ENCODE data around the gene CARD10. TPM values are rescaled to one million over a fixed set of nuclear protein-coding genes. Genes with fewer than 3 reads are reported as not detected.
"Not testable (repeated sequence)": the region's sequence is repeated elsewhere in the genome, so short reads cannot be mapped to it uniquely, and the experiment has no call there.

The CARD10 gene
- total RNA-seq, 3 donors from 2014 or later: 0.26 to 0.35 TPM; not detected in 1

- no peak overlapping the region for H3K4me3 Mint-ChIP-seq
- peaks cover 3% of the 10 kb centered on the region for H3K4me1 Mint-ChIP-seq (ENCODE audit: low read depth)
- H3K36me3 Mint-ChIP-seq (ENCODE audit: insufficient read depth): peaks cover 38% of the 10 kb centered on the region
- no peaks in the 10 kb centered on the region for H3K27me3 Mint-ChIP-seq (ENCODE audit: low read depth)
- no peaks in the 10 kb centered on the region for H3K9me3 Mint-ChIP-seq
- DNase-seq: no peak
- no peak for ATAC-seq
Observed at GRCh38 chr22:37471727-37472417, 47.3 kb downstream of the CARD10 start.

GRCh38 chr22:37470087-37470445 lies 49.1 kb downstream of the CARD10 start:
- DNase-seq (no peak), ATAC-seq (no peak)
- Mint-ChIP-seq H3K4me3 (no peak overlapping the region), H3K4me1 (ENCODE audit: low read depth) (peaks cover 8% of the 10 kb centered on the region), H3K27me3 (ENCODE audit: low read depth) (no peaks in the 10 kb centered on the region), H3K36me3 (ENCODE audit: insufficient read depth) (peaks cover 42% of the 10 kb centered on the region), H3K9me3 (no peaks in the 10 kb centered on the region)

DNA sequence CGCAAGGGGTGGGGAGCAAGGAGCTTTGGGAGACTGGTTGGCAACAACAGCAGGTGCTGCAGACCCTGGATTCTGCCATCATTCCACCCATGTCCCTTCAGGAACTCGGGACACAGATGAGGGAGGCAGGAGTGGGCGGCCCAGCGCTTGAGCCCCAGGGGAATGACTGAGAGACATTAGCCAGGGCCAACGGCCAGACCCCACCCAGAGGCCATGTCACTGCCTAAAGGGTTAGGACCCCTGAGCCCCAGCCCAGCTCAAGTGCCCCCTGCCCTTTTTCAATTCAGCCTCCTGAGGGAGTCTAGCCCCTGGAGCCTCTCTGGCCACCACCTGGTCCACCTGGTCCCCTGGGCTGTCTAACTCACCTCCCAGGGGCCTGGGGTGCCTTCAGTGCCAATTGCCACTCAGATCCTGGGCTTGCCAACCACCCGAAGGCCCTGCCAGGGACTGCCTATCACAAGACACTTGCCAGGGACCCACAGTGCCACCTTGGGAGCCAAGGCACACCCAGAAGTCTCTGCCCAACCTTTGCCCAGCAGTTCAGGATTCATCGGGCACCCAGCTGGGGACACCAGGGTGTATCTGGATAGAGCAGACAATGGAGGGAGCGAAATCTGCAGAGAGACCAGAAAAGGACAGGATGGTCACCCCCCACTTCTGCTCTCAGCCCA lies 49.7 kb downstream of the CARD10 start:
- H3K9me3 Mint-ChIP-seq: no peaks in the 10 kb centered on the region
- no peak for ATAC-seq
- H3K4me1 Mint-ChIP-seq (ENCODE audit: low read depth): peaks cover 8% of the 10 kb centered on the region
- no peak for DNase-seq
- H3K27me3 Mint-ChIP-seq (ENCODE audit: low read depth): no peaks in the 10 kb centered on the region
- peaks cover 38% of the 10 kb centered on the region for H3K36me3 Mint-ChIP-seq (ENCODE audit: insufficient read depth)
- no peak overlapping the region for H3K4me3 Mint-ChIP-seq

- not testable (repeated sequence) for H3K4me3 Mint-ChIP-seq; H3K27me3 Mint-ChIP-seq (ENCODE audit: low read depth); ATAC-seq; H3K9me3 Mint-ChIP-seq; H3K4me1 Mint-ChIP-seq (ENCODE audit: low read depth); DNase-seq
- H3K36me3 Mint-ChIP-seq (ENCODE audit: insufficient read depth): peaks cover 35% of the 10 kb centered on the region
Observed at GRCh38 chr22:37468201-37468695, 51.0 kb downstream of the CARD10 start.

DNA sequence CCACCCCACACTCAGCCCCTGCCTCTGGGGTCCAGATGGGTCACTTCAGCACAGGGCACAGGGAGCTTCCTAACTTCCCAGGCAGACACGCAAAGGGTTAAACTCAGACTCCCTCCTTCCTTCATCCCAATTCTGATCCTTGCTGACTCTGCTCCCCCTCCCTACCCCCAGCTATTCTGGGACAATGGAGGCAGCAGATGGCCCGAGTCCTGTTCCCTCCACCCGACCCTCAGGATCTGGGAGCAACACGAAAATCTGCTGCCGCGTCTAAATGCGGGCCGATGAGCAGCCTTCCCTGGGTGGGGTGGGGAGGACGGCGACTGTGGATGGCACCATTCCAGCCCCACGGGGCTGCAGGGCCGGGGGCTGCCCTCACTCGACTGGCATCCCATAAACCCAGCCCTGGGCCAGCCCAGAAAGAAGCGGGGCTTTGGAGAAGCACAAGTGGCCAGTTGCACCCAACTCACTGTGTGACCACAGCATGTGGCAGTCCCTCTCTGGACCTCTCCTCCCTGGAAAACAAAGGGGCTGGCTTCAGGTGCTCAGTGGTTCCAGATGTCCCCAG lies 51.7 kb downstream of the CARD10 start:
- no peaks in the 10 kb centered on the region for H3K27me3 Mint-ChIP-seq (ENCODE audit: low read depth)
- no peak overlapping the region for H3K4me3 Mint-ChIP-seq
- DNase-seq (no peak), ATAC-seq (no peak)
- H3K4me1 Mint-ChIP-seq (ENCODE audit: low read depth): peaks cover 8% of the 10 kb centered on the region
- H3K9me3 Mint-ChIP-seq: no peaks in the 10 kb centered on the region
- H3K36me3 Mint-ChIP-seq (ENCODE audit: insufficient read depth): peaks cover 35% of the 10 kb centered on the region

GRCh38 chr22:37464181-37464580 lies 55.0 kb downstream of the CARD10 start:
- no peaks in the 10 kb centered on the region for H3K27me3 Mint-ChIP-seq (ENCODE audit: low read depth)
- no peak for ATAC-seq
- H3K36me3 Mint-ChIP-seq (ENCODE audit: insufficient read depth): peaks cover 36% of the 10 kb centered on the region
- DNase-seq: no peak
- H3K4me1 Mint-ChIP-seq (ENCODE audit: low read depth): peaks cover 5% of the 10 kb centered on the region
- no peaks in the 10 kb centered on the region for H3K9me3 Mint-ChIP-seq
- no peak overlapping the region for H3K4me3 Mint-ChIP-seq

DNA sequence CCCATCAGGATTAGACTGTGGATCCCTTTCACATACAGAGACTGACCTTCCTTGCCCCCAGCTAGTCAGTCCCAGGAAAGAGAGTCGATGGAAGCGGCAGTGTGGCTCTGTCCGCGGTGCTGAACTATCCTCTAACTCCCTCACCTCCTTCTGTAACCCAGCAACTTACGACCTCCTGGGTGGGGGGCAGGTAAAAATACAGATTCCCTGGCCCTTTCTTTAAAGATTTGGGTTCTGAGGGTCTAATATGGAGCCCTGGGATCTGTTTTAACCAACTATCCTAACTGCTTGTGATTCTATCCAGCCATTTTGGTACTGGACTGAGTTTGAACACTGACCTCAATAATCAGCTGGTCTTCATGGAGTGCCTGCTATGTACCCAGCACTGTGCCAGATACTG lies 56.2 kb downstream of the CARD10 start:
- ATAC-seq (no peak), DNase-seq (no peak)
- no peaks in the 10 kb centered on the region for H3K9me3 Mint-ChIP-seq
- H3K4me3 Mint-ChIP-seq: no peak overlapping the region
- no peaks in the 10 kb centered on the region for H3K27me3 Mint-ChIP-seq (ENCODE audit: low read depth)
- H3K4me1 Mint-ChIP-seq (ENCODE audit: low read depth): peaks cover 5% of the 10 kb centered on the region
- H3K36me3 Mint-ChIP-seq (ENCODE audit: insufficient read depth): peaks cover 32% of the 10 kb centered on the region

GRCh38 chr22:37462436-37462835 lies 56.8 kb downstream of the CARD10 start:
- no peak for DNase-seq
- H3K4me3 Mint-ChIP-seq: no peak overlapping the region
- H3K4me1 Mint-ChIP-seq (ENCODE audit: low read depth): peaks cover 5% of the 10 kb centered on the region
- H3K36me3 Mint-ChIP-seq (ENCODE audit: insufficient read depth): peaks cover 31% of the 10 kb centered on the region
- H3K9me3 Mint-ChIP-seq: no peaks in the 10 kb centered on the region
- no peak for ATAC-seq
- H3K27me3 Mint-ChIP-seq (ENCODE audit: low read depth): no peaks in the 10 kb centered on the region

GRCh38 chr22:37461961-37462360 lies 57.3 kb downstream of the CARD10 start:
- Mint-ChIP-seq H3K36me3 (ENCODE audit: insufficient read depth) (peaks cover 29% of the 10 kb centered on the region), H3K4me3 (no peak overlapping the region), H3K27me3 (ENCODE audit: low read depth) (no peaks in the 10 kb centered on the region), H3K4me1 (ENCODE audit: low read depth) (peaks cover 5% of the 10 kb centered on the region), H3K9me3 (no peaks in the 10 kb centered on the region)
- ATAC-seq: no peak
- DNase-seq: no peak

DNA sequence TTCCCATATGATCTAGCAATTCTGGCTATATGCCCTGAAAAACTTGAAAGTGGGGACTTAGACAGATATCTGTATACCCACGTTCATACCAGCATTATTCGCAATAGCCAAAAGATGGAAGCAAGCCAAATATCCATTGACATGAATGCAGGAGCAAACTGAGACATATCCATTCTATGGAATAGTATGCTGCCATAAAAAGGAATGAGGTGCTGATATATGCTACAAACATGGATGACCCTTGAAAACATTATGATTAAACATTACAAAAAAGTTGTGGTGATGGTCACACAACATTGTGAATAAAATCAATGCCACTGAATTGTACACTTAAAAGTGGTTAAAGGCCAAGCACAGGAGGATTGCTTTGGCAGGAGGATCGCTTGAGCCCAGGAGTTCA lies 58.5 kb downstream of the CARD10 start:
- ATAC-seq (no peak), DNase-seq (no peak)
- Mint-ChIP-seq H3K36me3 (ENCODE audit: insufficient read depth) (peaks cover 24% of the 10 kb centered on the region), H3K27me3 (ENCODE audit: low read depth) (no peaks in the 10 kb centered on the region), H3K4me1 (ENCODE audit: low read depth) (peaks cover 4% of the 10 kb centered on the region), H3K4me3 (no peak overlapping the region), H3K9me3 (no peaks in the 10 kb centered on the region)

DNA sequence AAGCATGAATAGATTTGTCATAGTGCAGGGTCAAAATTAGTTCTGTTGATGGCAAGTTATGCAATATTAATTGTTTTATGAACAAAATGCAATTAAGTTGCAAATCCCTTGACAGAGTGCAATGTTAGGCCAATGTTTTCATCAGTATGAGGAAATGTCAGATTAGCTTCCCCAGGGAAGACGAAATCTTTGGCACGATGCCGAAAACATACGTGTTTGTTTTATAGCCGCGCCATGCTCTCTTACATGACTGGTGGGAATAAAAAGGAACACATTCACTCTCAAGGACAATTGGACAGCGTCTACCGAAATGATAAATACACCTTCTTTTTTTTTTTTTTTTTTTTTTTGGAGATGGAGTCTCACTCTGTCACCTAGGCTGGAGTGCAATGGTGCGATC lies 60.0 kb downstream of the CARD10 start:
- Mint-ChIP-seq H3K9me3 (no peaks in the 10 kb centered on the region), H3K4me3 (no peak overlapping the region), H3K36me3 (ENCODE audit: insufficient read depth) (peaks cover 20% of the 10 kb centered on the region), H3K4me1 (ENCODE audit: low read depth) (no peaks in the 10 kb centered on the region), H3K27me3 (ENCODE audit: low read depth) (no peaks in the 10 kb centered on the region)
- DNase-seq: no peak
- ATAC-seq: no peak

- H3K27me3 Mint-ChIP-seq (ENCODE audit: low read depth): no peaks in the 10 kb centered on the region
Observed at GRCh38 chr22:37457093-37457893, 61.9 kb downstream of the CARD10 start.

DNA sequence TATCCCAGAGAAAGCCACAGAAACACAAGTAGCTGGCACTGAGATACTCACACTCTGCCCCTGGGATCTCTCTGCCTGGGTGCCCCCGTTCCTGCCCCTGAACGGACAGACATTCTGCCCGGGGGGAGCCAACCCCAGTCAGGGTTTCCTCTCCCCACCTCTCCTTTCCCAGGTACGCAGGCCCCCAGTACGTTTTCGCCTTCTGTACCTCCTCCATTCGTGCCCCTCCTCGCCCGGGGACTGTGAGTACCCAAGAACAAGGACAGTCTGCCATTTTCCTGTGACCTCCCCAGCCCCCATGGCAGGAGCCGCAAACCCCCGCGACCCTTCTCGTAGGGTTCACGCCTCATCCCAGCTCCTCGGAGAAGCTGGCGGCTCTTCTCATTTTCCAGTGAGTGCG lies 62.9 kb downstream of the CARD10 start:
- no peaks in the 10 kb centered on the region for H3K9me3 Mint-ChIP-seq
- H3K4me1 Mint-ChIP-seq (ENCODE audit: low read depth): no peaks in the 10 kb centered on the region
- DNase-seq (no peak), ATAC-seq (no peak)
- no peaks in the 10 kb centered on the region for H3K27me3 Mint-ChIP-seq (ENCODE audit: low read depth)
- H3K4me3 Mint-ChIP-seq: no peak overlapping the region
- H3K36me3 Mint-ChIP-seq (ENCODE audit: insufficient read depth): peaks cover 16% of the 10 kb centered on the region

More at GRCh38 chr22:37457093-37457893, 61.9 kb downstream of the CARD10 start:
- no peak overlapping the region for H3K4me3 Mint-ChIP-seq
- peak; percentile 87 for DNase-seq
- H3K9me3 Mint-ChIP-seq: no peaks in the 10 kb centered on the region
- no peaks in the 10 kb centered on the region for H3K4me1 Mint-ChIP-seq (ENCODE audit: low read depth)
- peak; percentile 98 to 99 for ATAC-seq
- peaks cover 20% of the 10 kb centered on the region for H3K36me3 Mint-ChIP-seq (ENCODE audit: insufficient read depth)

DNA sequence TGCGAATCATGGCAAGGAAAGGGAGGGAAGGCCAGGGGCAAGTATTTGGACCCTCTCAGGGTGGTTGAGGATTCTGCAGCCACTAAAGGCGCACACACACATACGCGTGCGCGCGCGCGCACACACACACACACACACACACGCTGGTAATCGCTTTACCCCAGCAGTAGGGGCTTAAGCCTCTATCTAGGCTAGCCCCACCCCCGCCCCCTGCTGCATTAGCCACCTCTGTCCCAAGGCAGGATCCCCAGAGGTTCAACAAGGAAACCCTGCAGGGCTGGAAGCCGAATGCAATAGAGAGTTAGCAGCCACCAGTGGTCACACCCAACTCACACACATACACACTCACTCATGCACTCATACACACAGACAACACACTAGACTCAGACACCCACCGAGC lies 63.3 kb downstream of the CARD10 start:
- H3K4me1 Mint-ChIP-seq (ENCODE audit: low read depth): no peaks in the 10 kb centered on the region
- no peaks in the 10 kb centered on the region for H3K27me3 Mint-ChIP-seq (ENCODE audit: low read depth)
- DNase-seq (no peak), ATAC-seq (no peak)
- peaks cover 19% of the 10 kb centered on the region for H3K36me3 Mint-ChIP-seq (ENCODE audit: insufficient read depth)
- no peak overlapping the region for H3K4me3 Mint-ChIP-seq
- H3K9me3 Mint-ChIP-seq: no peaks in the 10 kb centered on the region

All from activated T-cell treated with anti-CD3 and anti-CD28 coated beads, Interleukin-2, amount 50 U/mL, for 4 hours (primary cell).